ENCODE results near the gene TAAR1.
"Not testable (repeated sequence)": the region's sequence is repeated elsewhere in the genome, so short reads cannot be mapped to it uniquely, and the experiment has no call there.

TAAR1 gene

DNA sequence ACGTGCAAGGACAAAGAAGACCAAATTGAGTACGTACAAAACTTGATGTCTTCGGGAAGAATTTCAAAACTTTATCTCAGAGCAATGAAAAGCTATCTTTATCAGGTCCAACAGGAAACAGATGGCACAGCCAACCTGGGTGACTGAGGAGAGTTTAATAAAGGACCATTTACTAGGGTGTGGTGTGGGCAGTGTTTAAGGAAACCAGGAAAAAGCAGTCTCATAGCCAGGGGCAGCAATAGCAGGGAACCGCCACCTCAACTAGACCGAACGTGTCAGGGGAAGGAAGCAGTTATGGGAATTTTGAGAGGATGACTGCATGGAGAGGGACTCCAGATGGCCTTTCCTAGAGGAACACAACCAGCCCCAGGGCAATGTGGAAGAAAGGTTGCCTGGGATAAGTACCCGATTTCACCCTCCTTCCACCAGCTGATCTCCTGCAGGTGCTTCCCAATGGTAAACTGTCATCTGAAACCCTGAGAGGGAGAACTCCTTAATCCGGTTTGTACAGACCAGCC is 54.3 kb downstream of the TAAR1 start:
- no peaks in the 10 kb centered on the region for H3K79me2 ChIP-seq (ENCODE audit: insufficient read depth, low read depth)
- no peak overlapping the region for H3K9ac ChIP-seq
- H3K4me1 ChIP-seq (ENCODE audit: low read depth, poor library complexity, severe bottlenecking) = no peaks in the 10 kb centered on the region
- H3K36me3 ChIP-seq (ENCODE audit: insufficient read depth) = no peaks in the 10 kb centered on the region
- H3K27me3 ChIP-seq (ENCODE audit: insufficient read depth, low read depth) = no peaks in the 10 kb centered on the region
- H3K4me2 ChIP-seq = no peak overlapping the region
- H2AFZ ChIP-seq (ENCODE audit: low read depth) = no peak overlapping the region
- no peak overlapping the region for H3K27ac ChIP-seq
- no peaks in the 10 kb centered on the region for H4K20me1 ChIP-seq (ENCODE audit: insufficient read depth)
- TF ChIP-seq, protein P1, sequence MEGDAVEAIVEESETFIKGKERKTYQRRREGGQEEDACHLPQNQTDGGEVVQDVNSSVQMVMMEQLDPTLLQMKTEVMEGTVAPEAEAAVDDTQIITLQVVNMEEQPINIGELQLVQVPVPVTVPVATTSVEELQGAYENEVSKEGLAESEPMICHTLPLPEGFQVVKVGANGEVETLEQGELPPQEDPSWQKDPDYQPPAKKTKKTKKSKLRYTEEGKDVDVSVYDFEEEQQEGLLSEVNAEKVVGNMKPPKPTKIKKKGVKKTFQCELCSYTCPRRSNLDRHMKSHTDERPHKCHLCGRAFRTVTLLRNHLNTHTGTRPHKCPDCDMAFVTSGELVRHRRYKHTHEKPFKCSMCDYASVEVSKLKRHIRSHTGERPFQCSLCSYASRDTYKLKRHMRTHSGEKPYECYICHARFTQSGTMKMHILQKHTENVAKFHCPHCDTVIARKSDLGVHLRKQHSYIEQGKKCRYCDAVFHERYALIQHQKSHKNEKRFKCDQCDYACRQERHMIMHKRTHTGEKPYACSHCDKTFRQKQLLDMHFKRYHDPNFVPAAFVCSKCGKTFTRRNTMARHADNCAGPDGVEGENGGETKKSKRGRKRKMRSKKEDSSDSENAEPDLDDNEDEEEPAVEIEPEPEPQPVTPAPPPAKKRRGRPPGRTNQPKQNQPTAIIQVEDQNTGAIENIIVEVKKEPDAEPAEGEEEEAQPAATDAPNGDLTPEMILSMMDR (conservative IDR thresholded peaks at IDR 0.05; ENCODE audit: low read depth, low read length) = no peak
- H3K4me3 ChIP-seq (IDR thresholded peaks at IDR 0.05; ENCODE audit: insufficient read depth, low read depth, low read length) = no peak overlapping the region

DNA sequence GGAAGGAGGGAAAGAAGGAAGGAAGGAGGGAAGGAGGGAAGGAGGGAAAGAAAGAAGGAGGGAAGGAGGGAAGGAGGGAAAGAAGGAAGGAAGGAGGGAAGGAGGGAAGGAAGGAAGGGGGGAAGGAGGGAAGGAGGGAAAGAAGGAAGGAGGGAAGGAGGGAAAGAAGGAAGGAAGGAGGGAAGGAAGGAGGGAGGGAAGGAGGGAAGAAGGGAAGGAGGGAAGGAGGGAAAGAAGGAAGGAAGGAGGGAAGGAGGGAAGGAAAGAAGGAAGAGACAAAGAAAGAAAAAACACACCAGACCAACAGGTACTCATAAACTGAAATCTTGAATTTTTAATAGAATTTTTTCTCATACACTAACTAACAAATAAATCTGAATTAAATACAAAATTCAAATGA is 58.1 kb downstream of the TAAR1 start:
- H3K79me2 ChIP-seq (ENCODE audit: insufficient read depth, low read depth); H3K27me3 ChIP-seq (ENCODE audit: insufficient read depth, low read depth); H3K4me1 ChIP-seq (ENCODE audit: low read depth, poor library complexity, severe bottlenecking); H2AFZ ChIP-seq (ENCODE audit: low read depth); H3K36me3 ChIP-seq (ENCODE audit: insufficient read depth); H3K9ac ChIP-seq; H3K4me3 ChIP-seq (IDR thresholded peaks at IDR 0.05; ENCODE audit: insufficient read depth, low read depth, low read length); H3K27ac ChIP-seq; H4K20me1 ChIP-seq (ENCODE audit: insufficient read depth); H3K4me2 ChIP-seq: not testable (repeated sequence)

DNA sequence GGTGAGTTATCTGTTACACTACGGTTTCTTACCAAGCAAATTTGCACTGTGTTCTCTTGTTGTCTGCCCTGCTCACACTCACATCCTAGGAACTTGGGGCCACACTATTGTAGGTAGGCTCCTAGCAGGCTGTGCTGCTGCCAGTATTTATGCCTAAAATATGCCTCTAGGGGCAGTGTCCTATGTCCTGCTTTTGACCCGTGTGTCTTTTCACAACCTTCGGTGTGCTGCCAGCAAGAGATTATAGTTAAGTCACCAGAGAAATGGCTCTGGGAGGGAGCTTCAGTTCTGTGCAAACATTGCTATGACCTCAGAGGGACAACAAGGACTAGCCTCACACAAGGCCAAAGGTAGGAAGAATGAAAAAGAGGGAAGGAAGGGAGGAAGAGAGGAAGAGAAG is 60.5 kb downstream of the TAAR1 start:
- Histone ChIP-seq H3K79me2 (ENCODE audit: insufficient read depth, low read depth) (no peaks in the 10 kb centered on the region), H3K27me3 (ENCODE audit: insufficient read depth, low read depth) (no peaks in the 10 kb centered on the region), H3K4me3 (IDR thresholded peaks at IDR 0.05; ENCODE audit: insufficient read depth, low read depth, low read length) (no peak overlapping the region), H4K20me1 (ENCODE audit: insufficient read depth) (no peaks in the 10 kb centered on the region), H3K4me1 (ENCODE audit: low read depth, poor library complexity, severe bottlenecking) (no peaks in the 10 kb centered on the region), H3K4me2 (no peak overlapping the region), H3K36me3 (ENCODE audit: insufficient read depth) (no peaks in the 10 kb centered on the region), H3K9ac (no peak overlapping the region), H2AFZ (ENCODE audit: low read depth) (no peak overlapping the region), H3K27ac (no peak overlapping the region)
- TF ChIP-seq, protein P1 (conservative IDR thresholded peaks at IDR 0.05; ENCODE audit: low read depth, low read length) = 0 out of 2 replicates have a peak, but pooled peaks have one; percentile 35

DNA sequence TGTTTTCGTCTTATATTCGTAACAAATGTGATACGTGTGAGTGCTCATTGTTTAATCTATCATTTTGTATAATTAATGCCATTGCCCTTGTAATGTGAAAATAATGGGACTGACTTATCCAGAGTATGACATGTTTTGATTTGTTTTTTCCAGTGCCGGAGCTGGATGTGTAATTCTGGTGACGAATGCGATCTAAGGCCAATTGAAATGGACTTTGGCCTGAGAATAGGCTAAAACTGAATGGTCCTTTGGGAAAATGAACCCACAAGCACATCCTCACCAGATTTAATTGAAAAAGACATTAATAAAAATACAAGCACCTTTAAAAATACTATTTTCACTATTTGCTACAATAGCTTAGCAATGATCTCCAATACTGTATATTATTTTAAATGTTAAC is 62.8 kb downstream of the TAAR1 start:
- Histone ChIP-seq H3K9ac (no peak overlapping the region), H3K4me3 (IDR thresholded peaks at IDR 0.05; ENCODE audit: insufficient read depth, low read depth, low read length) (no peak overlapping the region), H4K20me1 (ENCODE audit: insufficient read depth) (no peaks in the 10 kb centered on the region), H3K79me2 (ENCODE audit: insufficient read depth, low read depth) (no peaks in the 10 kb centered on the region), H3K36me3 (ENCODE audit: insufficient read depth) (no peaks in the 10 kb centered on the region), H3K27me3 (ENCODE audit: insufficient read depth, low read depth) (no peaks in the 10 kb centered on the region), H3K4me1 (ENCODE audit: low read depth, poor library complexity, severe bottlenecking) (no peaks in the 10 kb centered on the region), H2AFZ (ENCODE audit: low read depth) (no peak overlapping the region), H3K27ac (no peak overlapping the region), H3K4me2 (no peak overlapping the region)
- TF ChIP-seq, protein P1 (conservative IDR thresholded peaks at IDR 0.05; ENCODE audit: low read depth, low read length) = no peak
